ENCODE measurements around the gene THAP11. TPM values are rescaled to one million over a fixed set of nuclear protein-coding genes. Genes with fewer than 3 reads are reported as not detected.

THAP11 gene
- total and polyA plus RNA-seq, 2 experiments from 2014 or later: 37.3 to 115 TPM

- no peak for TF ChIP-seq ZNF462 (CRISPR knock-in tag; IDR thresholded peaks at IDR 0.05)
- TF ChIP-seq EZH2 (IDR thresholded peaks at IDR 0.05; ENCODE audit: low read depth, unreplicated experiment): no peak
Measured at GRCh38 chr16:67828651-67829050, 13.5 kb upstream of the THAP11 start (continued).

DNA sequence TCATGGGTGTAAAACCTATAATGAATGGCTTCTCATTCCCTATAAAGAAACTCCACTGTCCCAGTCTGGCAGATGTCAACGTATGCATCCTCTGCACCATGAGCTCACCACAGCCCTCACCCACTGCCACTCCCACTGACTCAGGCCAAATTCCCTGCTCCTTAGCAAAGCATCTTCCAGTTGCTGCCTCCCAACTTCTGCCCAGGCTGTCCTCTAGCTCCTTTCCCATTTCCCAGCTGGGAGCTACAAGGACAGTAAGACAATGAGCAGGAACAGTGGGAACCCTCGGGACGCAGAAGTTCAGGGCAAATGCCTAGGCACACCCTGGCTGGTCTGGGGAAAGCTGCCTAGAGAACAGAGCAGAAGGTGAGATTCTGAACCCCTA, 9.1 kb upstream of the THAP11 start:
- no peaks in the 10 kb centered on the region for H3K36me3 ChIP-seq (ENCODE audit: insufficient read depth)
- H3K4me1 ChIP-seq (ENCODE audit: insufficient read depth): 0 out of 2 replicates have a peak, but pooled peaks cover 3% of the 10 kb centered on the region
- H3K4me2 ChIP-seq: peak overlapping the region; percentile 99
- no peak for DNase-seq (ENCODE audit: low spot score)
- peaks cover 26% of the 10 kb centered on the region for H3K36me3 Mint-ChIP-seq (ENCODE audit: low read depth)
- peak overlapping the region; percentile 84 for H2AFZ ChIP-seq
- H4K20me1 ChIP-seq (replicated peaks; ENCODE audit: insufficient read depth): 0 out of 2 replicates have a peak, but pooled peaks cover 3% of the 10 kb centered on the region
- H3K4me1 Mint-ChIP-seq: peaks cover 10% of the 10 kb centered on the region
- peak overlapping the region; percentile 84 for H3K4me3 Mint-ChIP-seq
- H3K79me2 ChIP-seq (replicated peaks; ENCODE audit: insufficient read depth): no peaks in the 10 kb centered on the region; the same call in 1 of the 2 replicates
- no peaks in the 10 kb centered on the region for H3K27me3 ChIP-seq (ENCODE audit: insufficient read depth)
- ATAC-seq: no peak; the same call in 2 of the 3 replicates
- no peaks in the 10 kb centered on the region for H3K9me3 Mint-ChIP-seq
- H3K27me3 Mint-ChIP-seq (ENCODE audit: insufficient read depth, low read depth, poor library complexity): peaks cover 9% of the 10 kb centered on the region
- no peak overlapping the region for H3K27ac ChIP-seq (ENCODE audit: low read depth)
- no peaks in the 10 kb centered on the region for H3K9me2 ChIP-seq (ENCODE audit: insufficient read depth)
- no peaks in the 10 kb centered on the region for H3F3A ChIP-seq (replicated peaks; ENCODE audit: low read depth)
- H3K4me3 ChIP-seq: peak overlapping the region; percentile 92
- H3K27ac Mint-ChIP-seq: no peak overlapping the region
- TF ChIP-seq, protein P1, sequence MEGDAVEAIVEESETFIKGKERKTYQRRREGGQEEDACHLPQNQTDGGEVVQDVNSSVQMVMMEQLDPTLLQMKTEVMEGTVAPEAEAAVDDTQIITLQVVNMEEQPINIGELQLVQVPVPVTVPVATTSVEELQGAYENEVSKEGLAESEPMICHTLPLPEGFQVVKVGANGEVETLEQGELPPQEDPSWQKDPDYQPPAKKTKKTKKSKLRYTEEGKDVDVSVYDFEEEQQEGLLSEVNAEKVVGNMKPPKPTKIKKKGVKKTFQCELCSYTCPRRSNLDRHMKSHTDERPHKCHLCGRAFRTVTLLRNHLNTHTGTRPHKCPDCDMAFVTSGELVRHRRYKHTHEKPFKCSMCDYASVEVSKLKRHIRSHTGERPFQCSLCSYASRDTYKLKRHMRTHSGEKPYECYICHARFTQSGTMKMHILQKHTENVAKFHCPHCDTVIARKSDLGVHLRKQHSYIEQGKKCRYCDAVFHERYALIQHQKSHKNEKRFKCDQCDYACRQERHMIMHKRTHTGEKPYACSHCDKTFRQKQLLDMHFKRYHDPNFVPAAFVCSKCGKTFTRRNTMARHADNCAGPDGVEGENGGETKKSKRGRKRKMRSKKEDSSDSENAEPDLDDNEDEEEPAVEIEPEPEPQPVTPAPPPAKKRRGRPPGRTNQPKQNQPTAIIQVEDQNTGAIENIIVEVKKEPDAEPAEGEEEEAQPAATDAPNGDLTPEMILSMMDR (conservative IDR thresholded peaks at IDR 0.05; ENCODE audit: low read depth in 2 of 2): no peak
- TF ChIP-seq NANOG (IDR thresholded peaks at IDR 0.05; ENCODE audit: borderline replicate concordance): no peak
- no peak for TF ChIP-seq ZNF114 (CRISPR knock-in tag; IDR thresholded peaks at IDR 0.05)
- TF ChIP-seq ZNF462 (CRISPR knock-in tag; IDR thresholded peaks at IDR 0.05): no peak
- no peak for TF ChIP-seq EZH2 (IDR thresholded peaks at IDR 0.05; ENCODE audit: low read depth, unreplicated experiment)
- TF ChIP-seq, protein P2, sequence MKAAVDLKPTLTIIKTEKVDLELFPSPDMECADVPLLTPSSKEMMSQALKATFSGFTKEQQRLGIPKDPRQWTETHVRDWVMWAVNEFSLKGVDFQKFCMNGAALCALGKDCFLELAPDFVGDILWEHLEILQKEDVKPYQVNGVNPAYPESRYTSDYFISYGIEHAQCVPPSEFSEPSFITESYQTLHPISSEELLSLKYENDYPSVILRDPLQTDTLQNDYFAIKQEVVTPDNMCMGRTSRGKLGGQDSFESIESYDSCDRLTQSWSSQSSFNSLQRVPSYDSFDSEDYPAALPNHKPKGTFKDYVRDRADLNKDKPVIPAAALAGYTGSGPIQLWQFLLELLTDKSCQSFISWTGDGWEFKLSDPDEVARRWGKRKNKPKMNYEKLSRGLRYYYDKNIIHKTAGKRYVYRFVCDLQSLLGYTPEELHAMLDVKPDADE (IDR thresholded peaks at IDR 0.05): no peak
